ENCODE results near the gene NR4A3.
A peak's percentile ranks its signal among the peaks of the same experiment; 100 is the strongest.
"Not testable (repeated sequence)": the region's sequence is repeated elsewhere in the genome, so short reads cannot be mapped to it uniquely, and the experiment has no call there.

Gene NR4A3

DNA sequence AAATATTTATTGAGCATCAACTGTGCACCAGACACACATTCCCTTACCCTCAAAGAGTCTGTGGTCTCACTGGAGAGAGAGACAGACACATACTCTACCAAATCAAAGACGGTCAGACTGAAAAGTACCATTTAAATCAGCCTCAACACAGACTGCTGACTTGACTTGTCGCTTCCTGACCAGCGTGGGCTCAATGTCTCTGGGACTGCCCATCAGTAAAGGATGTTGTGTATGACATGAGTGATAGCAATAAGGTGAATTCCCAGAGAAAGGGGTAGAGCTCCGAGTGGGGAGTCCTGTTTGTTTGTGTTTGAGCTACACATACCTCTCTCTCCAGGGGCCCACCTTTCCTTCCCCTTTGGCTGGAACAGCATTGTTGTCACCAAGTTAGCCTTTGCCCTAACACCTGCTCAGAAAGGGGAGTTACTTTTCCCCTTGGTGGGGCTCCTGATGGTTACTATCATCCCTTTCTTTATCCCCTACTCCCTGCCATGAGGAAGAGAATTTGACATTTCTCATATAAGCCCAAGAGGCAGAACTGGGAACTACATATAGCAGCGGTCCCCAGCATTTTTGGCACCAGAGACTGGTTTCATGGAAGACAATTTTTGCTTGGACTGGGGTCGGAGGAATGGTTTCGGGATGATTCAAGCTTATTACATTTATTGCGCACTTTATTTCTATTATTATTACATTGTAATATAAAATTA is 33.9 kb downstream of the NR4A3 start:
- Histone ChIP-seq H3K27me3 (replicated peaks) (no peaks in the 10 kb centered on the region), H3K36me3 (replicated peaks) (no peaks in the 10 kb centered on the region), H3K4me3 (ENCODE audit: low read depth, low read length) (no peak overlapping the region), H3K27ac (no peak overlapping the region)
- peak; percentile 34 for TF ChIP-seq CTCF (IDR thresholded peaks at IDR 0.05; ENCODE audit: low read depth, low read length, missing control alignments)
- DNase-seq = no peak
- in situ Hi-C loops (cut with HindIII; ENCODE audit: low pct_ligation_motif_present, low sequenced_read_pairs) = no loop called here

GRCh38 chr9:99857576-99857975 is 35.9 kb downstream of the NR4A3 start:
- DNase-seq; H3K27ac ChIP-seq; H3K27me3 ChIP-seq (replicated peaks); H3K36me3 ChIP-seq (replicated peaks); in situ Hi-C loops (cut with HindIII; ENCODE audit: low pct_ligation_motif_present, low sequenced_read_pairs); H3K4me3 ChIP-seq (ENCODE audit: low read depth, low read length): not testable (repeated sequence)

- DNase-seq = no peak
- in situ Hi-C loops (cut with HindIII; ENCODE audit: low pct_ligation_motif_present, low sequenced_read_pairs) = no loop called here
- no peak overlapping the region for H3K4me3 ChIP-seq (ENCODE audit: low read depth, low read length)
- TF ChIP-seq CTCF (IDR thresholded peaks at IDR 0.05; ENCODE audit: low read depth, low read length, missing control alignments) = no peak
- H3K27me3 ChIP-seq (replicated peaks) = no peaks in the 10 kb centered on the region
- H3K27ac ChIP-seq = no peak overlapping the region
- H3K36me3 ChIP-seq (replicated peaks) = no peaks in the 10 kb centered on the region
These were observed 36.4 kb downstream of the NR4A3 start for GRCh38 chr9:99858087-99858486.

- Histone ChIP-seq H3K27me3 (replicated peaks) (no peaks in the 10 kb centered on the region), H3K27ac (no peak overlapping the region), H3K4me3 (ENCODE audit: low read depth, low read length) (no peak overlapping the region), H3K36me3 (replicated peaks) (no peaks in the 10 kb centered on the region)
- DNase-seq = no peak
- no peak for TF ChIP-seq CTCF (IDR thresholded peaks at IDR 0.05; ENCODE audit: low read depth, low read length, missing control alignments)
- in situ Hi-C loops (cut with HindIII; ENCODE audit: low pct_ligation_motif_present, low sequenced_read_pairs) = no loop called here
These were observed 37.7 kb downstream of the NR4A3 start for GRCh38 chr9:99859243-99859980.

- in situ Hi-C loops (cut with HindIII; ENCODE audit: low pct_ligation_motif_present, low sequenced_read_pairs) = no loop called here
- no peak overlapping the region for H3K4me3 ChIP-seq (ENCODE audit: low read depth, low read length)
- DNase-seq = no peak
- H3K27me3 ChIP-seq (replicated peaks) = no peaks in the 10 kb centered on the region
- H3K36me3 ChIP-seq (replicated peaks) = no peaks in the 10 kb centered on the region
- H3K27ac ChIP-seq = no peak overlapping the region
- TF ChIP-seq CTCF (IDR thresholded peaks at IDR 0.05; ENCODE audit: low read depth, low read length, missing control alignments) = no peak
These were observed 38.6 kb downstream of the NR4A3 start for GRCh38 chr9:99860266-99860665.

- in situ Hi-C loops (cut with HindIII; ENCODE audit: low pct_ligation_motif_present, low sequenced_read_pairs) = no loop called here
- Histone ChIP-seq H3K36me3 (replicated peaks) (no peaks in the 10 kb centered on the region), H3K4me3 (ENCODE audit: low read depth, low read length) (no peak overlapping the region), H3K27me3 (replicated peaks) (no peaks in the 10 kb centered on the region), H3K27ac (no peak overlapping the region)
- TF ChIP-seq CTCF (IDR thresholded peaks at IDR 0.05; ENCODE audit: low read depth, low read length, missing control alignments) = no peak
- DNase-seq = no peak
These were observed 42.3 kb downstream of the NR4A3 start for GRCh38 chr9:99863955-99864354.
